Measurements from ENCODE around the gene NRCAM. TPM values are rescaled to one million over a fixed set of nuclear protein-coding genes. Genes with fewer than 3 reads are reported as not detected.

NRCAM gene
- total RNA-seq, 1 donor from 2014 or later: 7.9 TPM

GRCh38 chr7:108253275-108254044, 202.8 kb downstream of the NRCAM start:
- TF ChIP-seq CTCF (IDR thresholded peaks at IDR 0.05) (no peak), POLR2A (IDR thresholded peaks at IDR 0.05) (no peak), POLR2AphosphoS5 (IDR thresholded peaks at IDR 0.05; ENCODE audit: insufficient read depth in 1 of 2, low read depth in 1 of 2) (no peak)
- H3K4me1 ChIP-seq: no peaks in the 10 kb centered on the region
- no peak for DNase-seq (ENCODE audit: extremely low spot score in 2 of 2)

DNA sequence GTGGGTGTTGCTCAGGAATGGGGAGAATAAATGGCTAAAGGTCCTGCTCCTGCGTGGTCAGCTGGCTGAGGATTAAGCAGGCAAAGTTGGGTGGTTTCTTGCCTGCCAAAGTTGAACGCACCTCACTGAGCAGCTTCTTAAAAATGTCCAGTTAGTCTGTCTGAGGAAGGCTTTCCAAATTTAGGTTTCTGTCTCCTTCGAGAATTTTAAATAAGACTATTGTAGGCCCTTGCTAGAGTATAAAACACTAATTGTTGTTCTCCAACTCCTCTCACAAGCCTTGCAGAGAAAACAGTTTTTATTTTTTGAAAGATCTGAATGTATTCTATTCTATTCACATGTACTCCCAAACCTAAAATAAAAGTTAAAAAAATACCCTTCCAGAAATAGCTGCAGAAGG, 204.1 kb downstream of the NRCAM start:
- H3K9me3 ChIP-seq: no peaks in the 10 kb centered on the region
- H3K36me3 ChIP-seq: no peaks in the 10 kb centered on the region
- TF ChIP-seq POLR2AphosphoS5 (IDR thresholded peaks at IDR 0.05; ENCODE audit: insufficient read depth in 1 of 2, low read depth in 1 of 2): no peak
- TF ChIP-seq CTCF (IDR thresholded peaks at IDR 0.05): no peak
- no peak for TF ChIP-seq POLR2A (IDR thresholded peaks at IDR 0.05)
- intact Hi-C loops (cut with DNase I): no loop called here
- H3K4me1 ChIP-seq: no peaks in the 10 kb centered on the region
- no peak for DNase-seq (ENCODE audit: extremely low spot score in 2 of 2)
- H3K27me3 ChIP-seq: no peaks in the 10 kb centered on the region
- no peak overlapping the region for H3K4me3 ChIP-seq
- no peak overlapping the region for H3K27ac ChIP-seq

More at GRCh38 chr7:108253275-108254044, 202.8 kb downstream of the NRCAM start:
- H3K27ac ChIP-seq: no peak overlapping the region
- no peaks in the 10 kb centered on the region for H3K27me3 ChIP-seq
- no peaks in the 10 kb centered on the region for H3K36me3 ChIP-seq
- H3K9me3 ChIP-seq: no peaks in the 10 kb centered on the region
- intact Hi-C loops (cut with DNase I): no loop called here
- H3K4me3 ChIP-seq: no peak overlapping the region

- H3K9me3 ChIP-seq: no peaks in the 10 kb centered on the region
- no peak overlapping the region for H3K4me3 ChIP-seq
- no peaks in the 10 kb centered on the region for H3K4me1 ChIP-seq
- H3K27me3 ChIP-seq: no peaks in the 10 kb centered on the region
- no peak for DNase-seq (ENCODE audit: extremely low spot score in 2 of 2)
- intact Hi-C loops (cut with DNase I): no loop called here
- H3K27ac ChIP-seq: no peak overlapping the region
- no peak for TF ChIP-seq CTCF (IDR thresholded peaks at IDR 0.05)
- no peak for TF ChIP-seq POLR2A (IDR thresholded peaks at IDR 0.05)
- TF ChIP-seq POLR2AphosphoS5 (IDR thresholded peaks at IDR 0.05; ENCODE audit: insufficient read depth in 1 of 2, low read depth in 1 of 2): no peak
- no peaks in the 10 kb centered on the region for H3K36me3 ChIP-seq
These were observed 204.5 kb downstream of the NRCAM start for GRCh38 chr7:108251700-108252099.

GRCh38 chr7:108249453-108249852, 206.8 kb downstream of the NRCAM start:
- DNase-seq (ENCODE audit: extremely low spot score in 2 of 2): no peak

More at GRCh38 chr7:108249453-108249852, 206.8 kb downstream of the NRCAM start:
- Histone ChIP-seq H3K27ac (no peak overlapping the region), H3K9me3 (no peaks in the 10 kb centered on the region), H3K27me3 (no peaks in the 10 kb centered on the region), H3K36me3 (no peaks in the 10 kb centered on the region), H3K4me1 (no peaks in the 10 kb centered on the region), H3K4me3 (no peak overlapping the region)
- TF ChIP-seq CTCF (IDR thresholded peaks at IDR 0.05): no peak
- no peak for TF ChIP-seq POLR2A (IDR thresholded peaks at IDR 0.05)
- no peak for TF ChIP-seq POLR2AphosphoS5 (IDR thresholded peaks at IDR 0.05; ENCODE audit: insufficient read depth in 1 of 2, low read depth in 1 of 2)
- intact Hi-C loops (cut with DNase I): no loop called here

All from vagina (tissue), 2 donors.